NOMO-1 (cell line): Measurements from ENCODE around the gene LRRK1.
A peak's percentile ranks its signal among the peaks of the same experiment; 100 is the strongest.
"Not testable (repeated sequence)": the region's sequence is repeated elsewhere in the genome, so short reads cannot be mapped to it uniquely, and the experiment has no call there.

ENCODE experiments used
- DNase-seq, 2 experiments: peaks; one replicate each; lab custom pipeline; 2025; ENCODE audit not compliant: unreplicated experiment in 2 of 2; lab: John Stamatoyannopoulos, UW

LRRK1 gene

DNA sequence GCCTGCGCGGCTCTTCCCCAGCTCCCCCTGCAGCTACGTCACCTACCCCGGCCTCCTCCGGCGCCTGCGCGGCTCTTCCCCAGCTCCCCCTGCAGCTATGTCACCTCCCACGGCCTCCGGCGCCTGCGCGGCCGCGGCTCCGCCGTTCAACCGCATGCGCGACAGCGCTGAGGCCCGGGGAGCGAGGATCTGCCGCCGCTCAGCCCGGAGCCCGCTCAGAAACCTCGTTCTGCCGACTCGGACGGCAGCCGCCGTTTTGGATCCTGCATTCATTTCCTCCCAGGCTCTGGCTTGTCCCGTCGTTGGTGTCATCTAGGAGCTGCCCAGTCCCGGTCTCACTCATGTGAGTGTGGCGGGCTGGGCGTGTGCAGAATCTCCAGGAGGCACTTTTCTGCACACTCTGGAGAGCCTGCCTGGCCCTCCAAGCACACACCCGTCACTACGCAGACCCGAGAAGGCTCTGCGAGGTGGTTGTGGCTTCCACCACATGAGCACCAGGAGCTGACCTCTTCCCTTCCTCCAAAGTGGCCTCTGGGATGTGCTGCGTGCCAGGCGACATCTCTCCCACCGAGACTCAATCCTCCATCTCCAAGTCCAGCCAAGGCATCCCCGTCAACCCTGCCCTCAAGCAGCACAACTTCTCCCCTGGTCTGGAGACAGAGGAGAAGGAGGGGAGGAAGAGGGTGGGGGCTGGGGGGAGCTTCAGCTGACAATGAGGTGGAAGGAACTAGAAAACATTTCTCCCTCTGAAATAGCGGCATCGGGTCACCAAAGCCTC is 167.4 kb downstream of the LRRK1 start:
- no peak for DNase-seq

GRCh38 chr15:101087172-101087769 is 168.1 kb downstream of the LRRK1 start:
- DNase-seq = peak in 1 of 2 experiments; percentile 2

- no peak for DNase-seq
These were observed 169.1 kb downstream of the LRRK1 start for GRCh38 chr15:101088271-101088670.

GRCh38 chr15:101088788-101089578 is 169.8 kb downstream of the LRRK1 start:
- peak; percentile 51 to 58 for DNase-seq

- DNase-seq = no peak
These were observed 170.6 kb downstream of the LRRK1 start for GRCh38 chr15:101089579-101090427.

GRCh38 chr15:101090428-101090790 is 171.3 kb downstream of the LRRK1 start:
- DNase-seq = no peak

- no peak for DNase-seq
These were observed 172.2 kb downstream of the LRRK1 start for GRCh38 chr15:101091080-101092017.

DNA sequence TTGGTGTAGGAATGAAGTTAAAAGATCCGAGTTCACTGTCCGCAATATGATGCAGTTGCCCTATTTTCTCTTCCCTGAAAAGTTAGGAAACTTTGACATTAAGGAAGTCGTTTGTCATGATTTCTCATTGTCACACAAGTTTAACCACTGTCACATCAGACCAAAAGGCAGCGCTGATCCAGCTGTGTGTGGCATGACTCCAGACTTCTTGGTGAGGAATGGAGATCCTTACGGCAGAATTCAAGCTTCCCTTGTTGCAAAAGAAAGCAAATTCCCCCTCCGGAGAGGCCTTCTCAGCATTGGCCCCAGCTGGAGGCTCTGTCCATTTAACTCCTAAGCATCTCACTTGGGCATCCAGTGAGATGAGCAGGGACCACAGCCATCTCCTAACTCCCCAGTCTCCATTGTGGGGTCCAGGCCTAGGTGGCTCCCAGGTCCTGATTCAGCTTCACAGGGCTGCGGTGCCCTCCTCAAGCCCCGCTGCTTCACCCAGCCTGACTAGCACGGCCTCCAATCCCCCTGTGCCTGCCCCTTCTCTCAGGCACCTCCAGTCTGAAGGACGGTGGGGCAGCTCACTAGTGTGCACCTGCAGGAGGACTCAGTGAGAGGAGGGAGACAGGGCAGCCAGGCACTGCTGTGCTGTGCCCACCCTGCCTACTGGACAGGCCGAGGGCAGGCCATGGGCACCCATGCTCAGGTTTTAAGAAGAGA is 173.2 kb downstream of the LRRK1 start:
- DNase-seq = peak in 1 of 2 experiments; percentile 20

GRCh38 chr15:101092867-101093202 is 173.7 kb downstream of the LRRK1 start:
- no peak for DNase-seq

- DNase-seq = no peak
These were observed 174.8 kb downstream of the LRRK1 start for GRCh38 chr15:101093958-101094357.

- not testable (repeated sequence) for DNase-seq
These were observed 176.7 kb downstream of the LRRK1 start for GRCh38 chr15:101095796-101096406.

- no peak for DNase-seq
These were observed 178.0 kb downstream of the LRRK1 start for GRCh38 chr15:101097111-101097510.

- no peak for DNase-seq
These were observed 180.0 kb downstream of the LRRK1 start for GRCh38 chr15:101099183-101099582.

GRCh38 chr15:101100118-101100517 is 181.0 kb downstream of the LRRK1 start:
- no peak for DNase-seq

GRCh38 chr15:101100593-101101442 is 181.7 kb downstream of the LRRK1 start:
- DNase-seq = no peak

GRCh38 chr15:101101676-101102075 is 182.5 kb downstream of the LRRK1 start:
- no peak for DNase-seq

DNA sequence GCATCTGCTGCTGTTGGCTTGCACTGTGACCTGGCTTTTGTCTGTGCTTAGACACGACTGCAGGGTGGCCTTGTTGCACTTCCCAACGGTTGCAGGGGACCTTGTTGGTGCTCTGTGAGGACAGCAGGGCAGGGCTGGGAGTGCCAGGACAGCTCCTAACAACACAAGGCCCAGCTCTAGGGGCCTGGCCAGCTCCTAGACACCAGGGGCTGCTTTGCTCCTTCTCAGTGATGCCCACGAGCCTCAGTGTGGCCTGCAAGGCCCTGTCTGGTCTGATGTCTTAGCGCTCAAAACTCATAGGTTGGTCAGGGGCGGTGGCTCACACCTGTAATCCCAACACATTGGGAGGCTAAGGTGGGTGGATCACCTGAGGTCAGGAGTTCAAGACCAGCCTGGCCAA is 183.6 kb downstream of the LRRK1 start:
- no peak for DNase-seq

GRCh38 chr15:101103598-101103997 is 184.4 kb downstream of the LRRK1 start:
- DNase-seq = no peak
